Heart right ventricle (tissue), 16 donors: ENCODE results near the gene ASAP2. TPM values are rescaled to one million over a fixed set of nuclear protein-coding genes. Genes with fewer than 3 reads are reported as not detected.

Source experiments
- ATAC-seq, 8 donors: fragments of 200-7000 bp; cut with Tn5 transposase; one replicate each; pipeline ENCODE4 v1.9.1; 2020; ENCODE audit warnings: mild to moderate bottlenecking in 8 of 8, moderate library complexity in 8 of 8, moderate number of reproducible peaks in 1 of 8
- DNase-seq, 2 donors: peaks; one replicate each; pipeline ENCODE4 v3.0.0-alpha.2; 2020
- H3K27ac ChIP-seq, 10 donors: fragments of 200-600 bp; sonication (generic) in 2 of 10; one replicate each; pipeline versions ENCODE4 v1.5.0 to v1.8.0; 2020 to 2022; ENCODE audit warnings: mild to moderate bottlenecking in 3 of 10
- H3K27me3 ChIP-seq, 7 donors: fragments of 200-600 bp; one replicate each; pipeline ENCODE4 v1.8.0; 2021 to 2022; ENCODE audit warnings: mild to moderate bottlenecking in 2 of 7
- H3K36me3 ChIP-seq, 9 donors: fragments of 200-600 bp; sonication (generic) in 1 of 9; one replicate each; pipeline versions ENCODE4 v1.5.0 to v1.8.0; 2020 to 2022; ENCODE audit warnings: mild to moderate bottlenecking in 2 of 9
- H3K4me1 ChIP-seq, 9 donors: fragments of 200-600 bp; sonication (generic) in 1 of 9; one replicate each; pipeline versions ENCODE4 v1.5.0 to v1.8.0; 2020 to 2022; ENCODE audit warnings: mild to moderate bottlenecking in 4 of 9
- H3K4me3 ChIP-seq, 10 donors: fragments of 200-600 bp; sonication (generic) in 2 of 10; one replicate each; pipeline versions ENCODE4 v1.5.0 to v1.8.0; 2020 to 2022; ENCODE audit warnings: mild to moderate bottlenecking in 7 of 10, moderate library complexity in 2 of 10
- H3K9me3 ChIP-seq, 11 donors: fragments of 200-600 bp in 10 of 11; sonication (generic) in 2 of 11; one replicate each; pipeline versions ENCODE4 v1.5.0 to v1.8.0; 2013 to 2022; ENCODE audit warnings: mild to moderate bottlenecking in 2 of 11, control low read depth in 1 of 11, moderate library complexity in 1 of 11
- CTCF ChIP-seq, 9 donors: fragments of 200-600 bp; sonication (generic) in 2 of 9; IDR thresholded peaks; one replicate each; pipeline versions ENCODE4 v1.5.0 to v1.8.0; 2021 to 2022; ENCODE audit warnings: antibody characterized with exemption in 9 of 9, mild to moderate bottlenecking in 5 of 9, moderate library complexity in 1 of 9
- WGBS, 2 donors: extraction: QIAGEN DNeasy Blood & Tissue Kit; methylation state at CpG; one replicate each; pipeline ENCODE4 v1.1.7; 2013; ENCODE audit warnings: inconsistent platforms in 1 of 2; 5-methylcytosine and 5-hydroxymethylcytosine counted together
- intact Hi-C, 10 donors: fragments of 100-400 bp; cut with DNase I; formaldehyde crosslinking; loops; one replicate each; pipeline versions ENCODE4 v1.11.1 to v1.14.2; 2022
- polyA plus RNA-seq, 2 donors: library from polyadenylated mRNA; stranded (reverse); fragments of 200-250 nt; gene quantifications; one replicate each; pipeline ENCODE4 v1.2.3, GENCODE V29; 2013
- total RNA-seq, 10 donors: library from RNA; stranded (reverse); fragmentation: NEBNext Ultra II Directional in 3 of 10; extraction: Animal tissue kit (Norgen Biotek cat#: 25700) in 3 of 10; gene quantifications; one replicate each; pipeline versions ENCODE4 v1.2.1 to v1.2.4, GENCODE V29; 2021 to 2023
- donor health status: Arrhythmogenic right ventricular cardiomyopathy.
- donor health status: ischemic (EF 13 %, LVEDD 7.1; RV severe dilation, severe dysfunction).
- donor health status: healthy with polysubstance abuse.
- donor health status: DM: no; HTN: yes; CAD: no.
- donor health status: DM: no; HTN: no; CAD: no.
- donor health status: ischemic (EF 25% LVEDD 6.9; RV normal size, moderate dysfunction).
- donor health status: ischemic (EF 25% LVEDD 5.7; RV mildly dilated, moderate dysfunction).
- donor health status: healthy.
- donor health status: DM: yes; HTN: yes; CAD: no.
- donor health status: Ischemic cardiomyopathy.
- donor health status: ischemic (EF 35%, LVEDD 5.7; RV mildly dilated, moderate dysfunction).
- donor health status: nonischemic (EF 11% LVEDD 7.7; RV severe dilation, severe dysfunction).
- donor health status: DM: yes; HTN: yes; CAD: no.
- donor health status: PGD.
- donor health status: ischemic (EF 29% LVEDD 5.4; RV normal size, mild dysfunction).
- donor health status: nonischemic (EF 23%, LVEDD 6.1; RV moderate dilation, normal function).

The ASAP2 gene
- total and polyA plus RNA-seq, 12 donors, result 5.4 to 17.3 (median 11.8) TPM

GRCh38 chr2:9388199-9388681 is 181.6 kb downstream of the ASAP2 start:
- Histone ChIP-seq H3K4me1 (peaks cover 6 to 33% (median 23%) of the 10 kb centered on the region in 9 donors), H3K9me3 (no peaks in the 10 kb centered on the region), H3K36me3 (peaks cover 0 to 90% (median 5%) of the 10 kb centered on the region in 9 donors), H3K27me3 (no peaks in the 10 kb centered on the region), H3K4me3 (no peak overlapping the region), H3K27ac (no peak overlapping the region)
- no peak for TF ChIP-seq CTCF (IDR thresholded peaks at IDR 0.05)
- ATAC-seq, result no peak
- DNase-seq, result no peak
- WGBS, 2 donors, result 86 to 91% methylated on average over 11 of the region's 11 CpGs
- intact Hi-C loops, result no loop called here

GRCh38 chr2:9388950-9389911 is 182.6 kb downstream of the ASAP2 start:
- H3K4me3 ChIP-seq, result no peak overlapping the region
- WGBS, 2 donors, result 90 to 91% methylated on average over 28 of the region's 28 CpGs
- TF ChIP-seq CTCF (IDR thresholded peaks at IDR 0.05), result no peak
- H3K4me1 ChIP-seq, result peaks cover 6 to 41% (median 30%) of the 10 kb centered on the region in 9 donors
- ATAC-seq (no peak), DNase-seq (no peak)
- intact Hi-C loops, result no loop called here
- no peak overlapping the region for H3K27ac ChIP-seq
- no peaks in the 10 kb centered on the region for H3K9me3 ChIP-seq
- peaks cover 0 to 86% (median 5%) of the 10 kb centered on the region in 9 donors for H3K36me3 ChIP-seq
- no peaks in the 10 kb centered on the region for H3K27me3 ChIP-seq

- Histone ChIP-seq H3K27ac (no peak overlapping the region), H3K27me3 (no peaks in the 10 kb centered on the region), H3K4me1 (peaks cover 6 to 42% (median 31%) of the 10 kb centered on the region in 9 donors), H3K4me3 (no peak overlapping the region), H3K36me3 (peaks cover 0 to 86% (median 5%) of the 10 kb centered on the region in 9 donors), H3K9me3 (no peaks in the 10 kb centered on the region)
- 85 to 94% methylated on average over 7 of the region's 7 CpGs for WGBS, 2 donors
- no peak for TF ChIP-seq CTCF (IDR thresholded peaks at IDR 0.05)
- DNase-seq (no peak), ATAC-seq (no peak)
- intact Hi-C loops, result no loop called here
Observed at GRCh38 chr2:9390151-9390850, 183.7 kb downstream of the ASAP2 start.

GRCh38 chr2:9390991-9391390 is 184.4 kb downstream of the ASAP2 start:
- Histone ChIP-seq H3K9me3 (no peaks in the 10 kb centered on the region), H3K4me1 (peaks cover 6 to 37% (median 27%) of the 10 kb centered on the region in 9 donors), H3K4me3 (no peak overlapping the region), H3K27ac (no peak overlapping the region), H3K27me3 (no peaks in the 10 kb centered on the region), H3K36me3 (peaks cover 0 to 86% (median 5%) of the 10 kb centered on the region in 9 donors)
- no peak for TF ChIP-seq CTCF (IDR thresholded peaks at IDR 0.05)
- intact Hi-C loops, result no loop called here
- 94 to 95% methylated on average over 19 of the region's 19 CpGs for WGBS, 2 donors
- DNase-seq (no peak), ATAC-seq (no peak)
